ENCODE results near the gene BTBD16. TPM values are rescaled to one million over a fixed set of nuclear protein-coding genes. Genes with fewer than 3 reads are reported as not detected.

BTBD16 gene
- total RNA-seq, 1 experiment from 2014 or later: not detected

DNA sequence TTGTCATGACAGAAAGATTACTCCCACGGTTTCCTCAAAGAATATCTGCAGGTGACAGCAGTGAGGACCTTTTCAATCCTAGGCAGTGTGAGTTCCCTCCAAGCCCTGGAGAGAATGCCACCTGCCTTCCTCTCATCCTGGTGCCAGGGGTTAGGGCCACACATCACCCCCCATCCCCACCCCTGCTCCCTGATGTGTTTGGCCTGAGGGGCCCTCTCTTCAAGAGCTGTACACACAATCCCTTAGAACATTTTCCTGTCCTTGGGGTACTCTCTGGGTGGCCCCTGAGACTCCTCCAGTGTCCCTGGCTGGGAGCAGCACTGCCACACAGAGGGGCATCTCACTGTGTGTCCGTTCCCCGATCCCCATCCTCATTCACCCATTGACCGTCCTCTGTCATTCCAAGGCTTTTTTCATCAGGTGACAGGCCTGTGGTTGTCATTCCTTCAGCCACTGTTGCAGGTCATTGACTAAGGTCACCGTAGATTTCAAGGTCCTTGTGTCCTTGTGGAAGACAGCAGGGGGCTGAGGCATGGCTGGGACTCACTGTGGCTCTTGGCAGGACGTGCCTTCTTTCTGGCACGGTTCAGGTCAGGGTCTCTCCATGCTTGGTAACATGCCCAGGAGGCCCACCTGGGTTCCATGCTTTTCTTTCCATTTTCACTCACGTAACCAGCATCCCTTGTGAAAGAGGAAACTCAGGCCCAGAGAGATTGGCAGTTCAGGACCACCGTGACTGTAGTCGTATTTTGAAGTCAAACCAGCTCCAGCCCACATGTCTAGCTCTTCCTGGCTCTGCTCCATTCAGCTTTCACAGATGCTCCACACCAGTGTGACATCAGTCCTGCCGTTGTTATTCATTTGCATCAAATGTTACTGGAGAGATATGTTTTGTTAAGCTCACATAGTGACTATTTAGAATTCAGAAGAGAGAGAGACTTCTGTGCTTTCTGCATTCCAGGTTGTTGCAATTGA lies 26.8 kb upstream of the BTBD16 start:
- peaks cover 32% of the 10 kb centered on the region for H3K36me3 Mint-ChIP-seq
- no peaks in the 10 kb centered on the region for H3K27me3 Mint-ChIP-seq (ENCODE audit: low read depth)
- POLR2A ChIA-PET: no interaction called here
- CTCF ChIA-PET: no interaction called here
- no peaks in the 10 kb centered on the region for H3K9me3 Mint-ChIP-seq
- ATAC-seq (no peak), DNase-seq (ENCODE audit: low spot score) (no peak)
- no peak for TF ChIP-seq ATF1 (CRISPR knock-in tag; IDR thresholded peaks at IDR 0.05)
- no peak for TF ChIP-seq ZNF416 (CRISPR knock-in tag; IDR thresholded peaks at IDR 0.05)
- no peak for TF ChIP-seq NR2C2 (CRISPR knock-in tag; IDR thresholded peaks at IDR 0.05)
- no peak for TF ChIP-seq TEAD1 (CRISPR knock-in tag; IDR thresholded peaks at IDR 0.05)
- no peak for TF ChIP-seq SMAD4 (CRISPR knock-in tag; IDR thresholded peaks at IDR 0.05)
- TF ChIP-seq, protein P1, sequence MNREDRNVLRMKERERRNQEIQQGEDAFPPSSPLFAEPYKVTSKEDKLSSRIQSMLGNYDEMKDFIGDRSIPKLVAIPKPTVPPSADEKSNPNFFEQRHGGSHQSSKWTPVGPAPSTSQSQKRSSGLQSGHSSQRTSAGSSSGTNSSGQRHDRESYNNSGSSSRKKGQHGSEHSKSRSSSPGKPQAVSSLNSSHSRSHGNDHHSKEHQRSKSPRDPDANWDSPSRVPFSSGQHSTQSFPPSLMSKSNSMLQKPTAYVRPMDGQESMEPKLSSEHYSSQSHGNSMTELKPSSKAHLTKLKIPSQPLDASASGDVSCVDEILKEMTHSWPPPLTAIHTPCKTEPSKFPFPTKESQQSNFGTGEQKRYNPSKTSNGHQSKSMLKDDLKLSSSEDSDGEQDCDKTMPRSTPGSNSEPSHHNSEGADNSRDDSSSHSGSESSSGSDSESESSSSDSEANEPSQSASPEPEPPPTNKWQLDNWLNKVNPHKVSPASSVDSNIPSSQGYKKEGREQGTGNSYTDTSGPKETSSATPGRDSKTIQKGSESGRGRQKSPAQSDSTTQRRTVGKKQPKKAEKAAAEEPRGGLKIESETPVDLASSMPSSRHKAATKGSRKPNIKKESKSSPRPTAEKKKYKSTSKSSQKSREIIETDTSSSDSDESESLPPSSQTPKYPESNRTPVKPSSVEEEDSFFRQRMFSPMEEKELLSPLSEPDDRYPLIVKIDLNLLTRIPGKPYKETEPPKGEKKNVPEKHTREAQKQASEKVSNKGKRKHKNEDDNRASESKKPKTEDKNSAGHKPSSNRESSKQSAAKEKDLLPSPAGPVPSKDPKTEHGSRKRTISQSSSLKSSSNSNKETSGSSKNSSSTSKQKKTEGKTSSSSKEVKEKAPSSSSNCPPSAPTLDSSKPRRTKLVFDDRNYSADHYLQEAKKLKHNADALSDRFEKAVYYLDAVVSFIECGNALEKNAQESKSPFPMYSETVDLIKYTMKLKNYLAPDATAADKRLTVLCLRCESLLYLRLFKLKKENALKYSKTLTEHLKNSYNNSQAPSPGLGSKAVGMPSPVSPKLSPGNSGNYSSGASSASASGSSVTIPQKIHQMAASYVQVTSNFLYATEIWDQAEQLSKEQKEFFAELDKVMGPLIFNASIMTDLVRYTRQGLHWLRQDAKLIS (CRISPR knock-in tag; IDR thresholded peaks at IDR 0.05; ENCODE audit: borderline replicate concordance): no peak
- TF ChIP-seq IRF2 (CRISPR knock-in tag; IDR thresholded peaks at IDR 0.05; ENCODE audit: borderline replicate concordance, low read depth): no peak
- no peak for TF ChIP-seq CREB1 (CRISPR knock-in tag; IDR thresholded peaks at IDR 0.05)
- TF ChIP-seq NFATC4 (CRISPR knock-in tag; IDR thresholded peaks at IDR 0.05): no peak
- TF ChIP-seq, protein P2, sequence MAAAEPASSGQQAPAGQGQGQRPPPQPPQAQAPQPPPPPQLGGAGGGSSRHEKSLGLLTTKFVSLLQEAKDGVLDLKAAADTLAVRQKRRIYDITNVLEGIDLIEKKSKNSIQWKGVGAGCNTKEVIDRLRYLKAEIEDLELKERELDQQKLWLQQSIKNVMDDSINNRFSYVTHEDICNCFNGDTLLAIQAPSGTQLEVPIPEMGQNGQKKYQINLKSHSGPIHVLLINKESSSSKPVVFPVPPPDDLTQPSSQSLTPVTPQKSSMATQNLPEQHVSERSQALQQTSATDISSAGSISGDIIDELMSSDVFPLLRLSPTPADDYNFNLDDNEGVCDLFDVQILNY (CRISPR knock-in tag; IDR thresholded peaks at IDR 0.05): no peak
- TF ChIP-seq, protein P3, sequence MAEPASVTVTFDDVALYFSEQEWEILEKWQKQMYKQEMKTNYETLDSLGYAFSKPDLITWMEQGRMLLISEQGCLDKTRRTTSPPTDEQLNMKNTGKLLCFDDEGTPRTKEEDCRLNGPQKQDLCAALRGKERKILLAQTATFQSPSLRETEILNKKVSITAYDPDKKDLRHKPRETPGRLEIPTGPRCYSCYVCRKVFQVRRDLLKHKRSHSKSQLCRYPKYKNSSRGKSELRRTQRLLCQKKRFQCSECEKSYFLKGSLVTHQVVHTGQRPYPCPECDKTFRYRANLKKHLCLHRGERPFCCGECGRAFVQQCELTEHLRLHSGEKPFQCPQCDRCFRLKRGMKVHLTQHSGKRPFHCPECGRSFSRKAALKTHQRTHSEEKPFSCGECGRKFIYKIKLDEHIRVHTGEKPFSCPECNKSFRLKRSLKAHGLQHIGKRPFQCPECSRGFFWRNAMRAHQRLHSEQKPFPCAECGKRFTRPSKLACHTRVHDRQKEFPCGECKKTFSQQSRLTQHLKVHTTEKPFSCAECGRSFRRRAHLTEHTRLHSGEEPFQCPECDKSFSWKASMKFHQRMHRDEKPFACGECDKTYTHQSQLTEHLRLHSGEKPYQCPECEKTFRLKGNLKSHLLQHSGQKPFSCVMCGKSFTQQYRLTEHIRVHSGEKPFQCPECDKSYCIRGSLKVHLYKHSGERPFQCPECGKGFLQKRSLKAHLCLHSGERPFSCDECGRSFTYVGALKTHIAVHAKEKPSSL (CRISPR knock-in tag; conservative IDR thresholded peaks at IDR 0.05): no peak
- TF ChIP-seq ZNF423 (CRISPR knock-in tag; IDR thresholded peaks at IDR 0.05): no peak
- TF ChIP-seq, protein P4, sequence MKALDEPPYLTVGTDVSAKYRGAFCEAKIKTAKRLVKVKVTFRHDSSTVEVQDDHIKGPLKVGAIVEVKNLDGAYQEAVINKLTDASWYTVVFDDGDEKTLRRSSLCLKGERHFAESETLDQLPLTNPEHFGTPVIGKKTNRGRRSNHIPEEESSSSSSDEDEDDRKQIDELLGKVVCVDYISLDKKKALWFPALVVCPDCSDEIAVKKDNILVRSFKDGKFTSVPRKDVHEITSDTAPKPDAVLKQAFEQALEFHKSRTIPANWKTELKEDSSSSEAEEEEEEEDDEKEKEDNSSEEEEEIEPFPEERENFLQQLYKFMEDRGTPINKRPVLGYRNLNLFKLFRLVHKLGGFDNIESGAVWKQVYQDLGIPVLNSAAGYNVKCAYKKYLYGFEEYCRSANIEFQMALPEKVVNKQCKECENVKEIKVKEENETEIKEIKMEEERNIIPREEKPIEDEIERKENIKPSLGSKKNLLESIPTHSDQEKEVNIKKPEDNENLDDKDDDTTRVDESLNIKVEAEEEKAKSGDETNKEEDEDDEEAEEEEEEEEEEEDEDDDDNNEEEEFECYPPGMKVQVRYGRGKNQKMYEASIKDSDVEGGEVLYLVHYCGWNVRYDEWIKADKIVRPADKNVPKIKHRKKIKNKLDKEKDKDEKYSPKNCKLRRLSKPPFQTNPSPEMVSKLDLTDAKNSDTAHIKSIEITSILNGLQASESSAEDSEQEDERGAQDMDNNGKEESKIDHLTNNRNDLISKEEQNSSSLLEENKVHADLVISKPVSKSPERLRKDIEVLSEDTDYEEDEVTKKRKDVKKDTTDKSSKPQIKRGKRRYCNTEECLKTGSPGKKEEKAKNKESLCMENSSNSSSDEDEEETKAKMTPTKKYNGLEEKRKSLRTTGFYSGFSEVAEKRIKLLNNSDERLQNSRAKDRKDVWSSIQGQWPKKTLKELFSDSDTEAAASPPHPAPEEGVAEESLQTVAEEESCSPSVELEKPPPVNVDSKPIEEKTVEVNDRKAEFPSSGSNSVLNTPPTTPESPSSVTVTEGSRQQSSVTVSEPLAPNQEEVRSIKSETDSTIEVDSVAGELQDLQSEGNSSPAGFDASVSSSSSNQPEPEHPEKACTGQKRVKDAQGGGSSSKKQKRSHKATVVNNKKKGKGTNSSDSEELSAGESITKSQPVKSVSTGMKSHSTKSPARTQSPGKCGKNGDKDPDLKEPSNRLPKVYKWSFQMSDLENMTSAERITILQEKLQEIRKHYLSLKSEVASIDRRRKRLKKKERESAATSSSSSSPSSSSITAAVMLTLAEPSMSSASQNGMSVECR (CRISPR knock-in tag; IDR thresholded peaks at IDR 0.05; ENCODE audit: borderline replicate concordance): no peak
- TF ChIP-seq ZNF317 (CRISPR knock-in tag; IDR thresholded peaks at IDR 0.05; ENCODE audit: borderline replicate concordance, low read depth): no peak
- TF ChIP-seq, protein P5, sequence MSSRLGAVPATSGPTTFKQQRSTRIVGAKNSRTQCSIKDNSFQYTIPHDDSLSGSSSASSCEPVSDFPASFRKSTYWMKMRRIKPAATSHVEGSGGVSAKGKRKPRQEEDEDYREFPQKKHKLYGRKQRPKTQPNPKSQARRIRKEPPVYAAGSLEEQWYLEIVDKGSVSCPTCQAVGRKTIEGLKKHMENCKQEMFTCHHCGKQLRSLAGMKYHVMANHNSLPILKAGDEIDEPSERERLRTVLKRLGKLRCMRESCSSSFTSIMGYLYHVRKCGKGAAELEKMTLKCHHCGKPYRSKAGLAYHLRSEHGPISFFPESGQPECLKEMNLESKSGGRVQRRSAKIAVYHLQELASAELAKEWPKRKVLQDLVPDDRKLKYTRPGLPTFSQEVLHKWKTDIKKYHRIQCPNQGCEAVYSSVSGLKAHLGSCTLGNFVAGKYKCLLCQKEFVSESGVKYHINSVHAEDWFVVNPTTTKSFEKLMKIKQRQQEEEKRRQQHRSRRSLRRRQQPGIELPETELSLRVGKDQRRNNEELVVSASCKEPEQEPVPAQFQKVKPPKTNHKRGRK (CRISPR knock-in tag; IDR thresholded peaks at IDR 0.05; ENCODE audit: borderline replicate concordance): no peak
- TF ChIP-seq, protein P6, sequence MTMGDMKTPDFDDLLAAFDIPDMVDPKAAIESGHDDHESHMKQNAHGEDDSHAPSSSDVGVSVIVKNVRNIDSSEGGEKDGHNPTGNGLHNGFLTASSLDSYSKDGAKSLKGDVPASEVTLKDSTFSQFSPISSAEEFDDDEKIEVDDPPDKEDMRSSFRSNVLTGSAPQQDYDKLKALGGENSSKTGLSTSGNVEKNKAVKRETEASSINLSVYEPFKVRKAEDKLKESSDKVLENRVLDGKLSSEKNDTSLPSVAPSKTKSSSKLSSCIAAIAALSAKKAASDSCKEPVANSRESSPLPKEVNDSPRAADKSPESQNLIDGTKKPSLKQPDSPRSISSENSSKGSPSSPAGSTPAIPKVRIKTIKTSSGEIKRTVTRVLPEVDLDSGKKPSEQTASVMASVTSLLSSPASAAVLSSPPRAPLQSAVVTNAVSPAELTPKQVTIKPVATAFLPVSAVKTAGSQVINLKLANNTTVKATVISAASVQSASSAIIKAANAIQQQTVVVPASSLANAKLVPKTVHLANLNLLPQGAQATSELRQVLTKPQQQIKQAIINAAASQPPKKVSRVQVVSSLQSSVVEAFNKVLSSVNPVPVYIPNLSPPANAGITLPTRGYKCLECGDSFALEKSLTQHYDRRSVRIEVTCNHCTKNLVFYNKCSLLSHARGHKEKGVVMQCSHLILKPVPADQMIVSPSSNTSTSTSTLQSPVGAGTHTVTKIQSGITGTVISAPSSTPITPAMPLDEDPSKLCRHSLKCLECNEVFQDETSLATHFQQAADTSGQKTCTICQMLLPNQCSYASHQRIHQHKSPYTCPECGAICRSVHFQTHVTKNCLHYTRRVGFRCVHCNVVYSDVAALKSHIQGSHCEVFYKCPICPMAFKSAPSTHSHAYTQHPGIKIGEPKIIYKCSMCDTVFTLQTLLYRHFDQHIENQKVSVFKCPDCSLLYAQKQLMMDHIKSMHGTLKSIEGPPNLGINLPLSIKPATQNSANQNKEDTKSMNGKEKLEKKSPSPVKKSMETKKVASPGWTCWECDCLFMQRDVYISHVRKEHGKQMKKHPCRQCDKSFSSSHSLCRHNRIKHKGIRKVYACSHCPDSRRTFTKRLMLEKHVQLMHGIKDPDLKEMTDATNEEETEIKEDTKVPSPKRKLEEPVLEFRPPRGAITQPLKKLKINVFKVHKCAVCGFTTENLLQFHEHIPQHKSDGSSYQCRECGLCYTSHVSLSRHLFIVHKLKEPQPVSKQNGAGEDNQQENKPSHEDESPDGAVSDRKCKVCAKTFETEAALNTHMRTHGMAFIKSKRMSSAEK (CRISPR knock-in tag; IDR thresholded peaks at IDR 0.05; ENCODE audit: borderline replicate concordance): no peak
- no peak for TF ChIP-seq ESRRA (CRISPR knock-in tag; IDR thresholded peaks at IDR 0.05; ENCODE audit: borderline replicate concordance)
- no peak for TF ChIP-seq MYBL2 (CRISPR knock-in tag; IDR thresholded peaks at IDR 0.05)
- no peak for TF ChIP-seq CBFB (CRISPR knock-in tag; IDR thresholded peaks at IDR 0.05; ENCODE audit: low read depth)
- H3K4me3 Mint-ChIP-seq: no peak overlapping the region
- peaks cover 2% of the 10 kb centered on the region; the same call in 1 of the 2 replicates for H3K4me1 Mint-ChIP-seq
- peak overlapping the region; percentile 80 for H3K27ac Mint-ChIP-seq
